ENCODE data around the gene MACO1. TPM values are rescaled to one million over a fixed set of nuclear protein-coding genes. Genes with fewer than 3 reads are reported as not detected.

The MACO1 gene
- total RNA-seq, 4 donors from 2014 or later, result 25.6 to 31.8 (median 28.7) TPM

DNA sequence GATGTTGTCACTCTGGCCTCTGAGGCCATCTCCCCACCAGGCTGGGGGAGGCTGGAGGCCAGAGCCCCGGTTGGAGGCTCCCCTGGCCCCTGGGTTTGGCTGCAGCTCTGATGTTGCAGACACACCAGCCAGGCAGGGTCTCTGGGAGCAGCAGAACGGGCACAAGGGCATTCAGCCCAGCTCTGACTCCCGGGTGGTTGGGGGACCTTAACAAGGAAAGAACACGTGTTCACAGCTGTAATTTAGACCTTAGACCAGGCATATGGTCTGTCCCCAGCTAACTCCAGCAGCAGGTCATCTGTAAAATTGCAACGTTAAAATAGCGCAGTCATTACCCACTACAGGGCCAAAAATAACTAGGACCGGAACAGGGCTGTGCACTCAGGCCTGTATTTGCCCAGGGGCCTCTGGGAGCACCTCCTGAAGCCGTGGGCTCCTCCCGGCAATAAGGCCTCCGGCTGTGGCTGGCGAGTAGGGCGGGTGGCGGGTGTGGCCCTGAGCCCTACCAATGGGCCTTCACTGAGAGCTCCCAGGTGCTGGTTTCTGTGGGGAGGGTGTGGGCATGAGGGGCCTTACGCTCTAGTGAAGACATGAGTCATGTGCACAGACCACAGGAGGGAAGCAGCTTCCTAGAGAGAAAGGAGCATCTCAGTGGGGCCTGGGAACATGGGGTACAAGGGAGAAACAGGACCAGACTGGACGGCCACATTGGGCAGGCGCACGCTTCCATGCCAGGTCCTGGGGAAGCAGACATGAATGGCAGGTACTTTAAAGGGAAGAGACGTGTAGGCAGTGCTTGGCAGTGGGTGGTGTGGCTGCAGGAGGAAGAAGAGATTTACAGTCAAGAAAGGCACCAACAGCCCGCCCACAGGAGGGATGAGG, 118.8 kb downstream of the MACO1 start:
- H3K9me3 ChIP-seq, result no peaks in the 10 kb centered on the region
- H3K36me3 ChIP-seq, result no peaks in the 10 kb centered on the region
- 56 to 58% methylated on average over 16 to 17 of the region's 19 CpGs for WGBS, 2 donors
- intact Hi-C loops (cut with DNase I), result loop anchor here (10.0 kb wide), 1 partner anchor 245 kb away; no protein-coding TSS in a partner anchor
- peaks cover 44 to 63% of the 10 kb centered on the region in 2 donors for H3K4me1 ChIP-seq
- H3K27ac ChIP-seq, result peak overlapping the region; percentile 34 to 61 (median 53)
- TF ChIP-seq CTCF (IDR thresholded peaks at IDR 0.05) (no peak), POLR2A (IDR thresholded peaks at IDR 0.05) (no peak)
- peak; percentile 64 to 73 for DNase-seq
- no peaks in the 10 kb centered on the region for H3K27me3 ChIP-seq
- no peak overlapping the region for H3K4me3 ChIP-seq (replicated peaks in 1 of 3)

Other genes starting within 250 kb of the MACO1 start
- gene SYF2, start 198.4 kb upstream of the MACO1 start, total RNA-seq, result 10 to 100 TPM; 41.1 to 94.9 (median 57.9) TPM
- 100 to 1,000 TPM; 140 to 294 (median 152) TPM for gene RSRP1, start 183.4 kb upstream of the MACO1 start, total RNA-seq
- gene RHD, start 158.4 kb upstream of the MACO1 start, total RNA-seq, result not detected
- 10 to 100 TPM; 66.4 to 89.2 (median 78.5) TPM for gene TMEM50A, start 92.6 kb upstream of the MACO1 start, total RNA-seq
- 1 to 10 TPM in 1 of 4 donors, under 1 TPM in 2, not detected in 1; 0.33 to 1.5 (median 0.39) TPM for gene RHCE, start 10.1 kb upstream of the MACO1 start, total RNA-seq
- 10 to 100 TPM; 25.1 to 40.9 (median 34.4) TPM for gene LDLRAP1, start 112.7 kb downstream of the MACO1 start, total RNA-seq
- gene MAN1C1, start 185.9 kb downstream of the MACO1 start, total RNA-seq, result 10 to 100 TPM; 28.1 to 60.4 (median 32.7) TPM

Measured in thyroid gland (tissue), 4 donors.